SHP77 (cell line): ENCODE measurements around the gene COPS7B.
"Not testable (repeated sequence)": the region's sequence is repeated elsewhere in the genome, so short reads cannot be mapped to it uniquely, and the experiment has no call there.

ENCODE experiments used
- DNase-seq, 2 experiments: peaks; one replicate each; lab custom pipeline; 2025; lab: John Stamatoyannopoulos, UW

COPS7B gene

GRCh38 chr2:231786177-231786916, at the start of gene COPS7B:
COPS7B (plus strand) TSS chr2:231786445; CDS start chr2:231788571, 2,126 bp downstream.
- peak; percentile 82 to 84 for DNase-seq

DNA sequence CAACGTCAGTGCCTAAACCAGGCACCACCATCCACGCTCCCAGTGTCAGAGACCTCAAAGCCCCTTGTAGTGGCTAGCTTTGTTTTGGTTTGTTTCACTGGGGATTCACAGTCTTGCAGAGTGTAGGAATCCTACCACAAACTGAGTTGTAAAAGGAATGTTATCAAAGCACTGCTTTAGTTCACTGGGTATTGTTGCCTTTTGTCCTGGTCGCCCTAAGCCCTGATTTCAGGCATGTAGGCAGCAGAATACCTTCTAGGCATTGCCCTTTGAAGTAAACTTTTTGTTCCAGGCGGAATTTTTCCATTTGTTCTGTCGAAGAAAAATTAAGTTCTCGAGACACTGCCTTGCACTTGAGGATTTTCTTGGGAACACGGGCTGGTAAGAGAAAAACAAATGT, 48.5 kb upstream of the COPS7B start:
- no peak for DNase-seq

DNA sequence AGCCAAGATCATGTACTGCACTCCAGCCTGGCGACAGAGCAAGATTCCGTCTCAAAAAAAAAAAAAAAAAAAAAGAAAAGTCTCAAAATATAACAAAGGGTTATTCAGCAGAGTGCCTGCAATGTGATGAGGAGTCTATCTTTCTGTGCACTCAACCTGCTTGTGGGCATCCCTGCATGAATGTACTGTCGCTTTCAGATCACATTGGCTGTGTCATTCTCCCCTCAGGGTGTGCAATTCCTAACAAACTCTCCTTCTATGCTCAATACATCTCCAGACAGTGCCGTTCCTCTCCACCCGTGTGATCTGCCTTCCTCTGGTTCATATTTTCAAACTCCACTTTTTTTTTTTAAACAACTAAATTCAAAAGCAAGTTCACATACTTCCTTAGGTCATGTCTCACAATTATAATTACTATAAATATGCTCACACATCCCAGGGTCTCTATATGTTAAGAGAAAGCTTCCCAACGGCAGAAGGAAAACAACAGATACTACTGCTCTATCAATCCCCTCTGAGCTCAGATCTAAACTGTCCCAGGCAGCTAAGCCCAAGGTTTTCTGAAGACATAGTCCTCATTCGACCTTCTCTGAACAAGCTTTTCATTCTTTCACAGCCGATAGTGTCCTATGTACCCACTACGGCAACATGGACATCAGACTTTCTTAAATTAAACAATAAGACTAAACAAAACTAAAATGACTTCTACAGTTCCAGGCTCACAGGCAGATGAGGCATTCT, 42.7 kb upstream of the COPS7B start:
- DNase-seq, result no peak

- no peak for DNase-seq
Measured at GRCh38 chr2:231745303-231746038, 40.8 kb upstream of the COPS7B start.

- not testable (repeated sequence) for DNase-seq
Measured at GRCh38 chr2:231748153-231748896, 37.9 kb upstream of the COPS7B start.

DNA sequence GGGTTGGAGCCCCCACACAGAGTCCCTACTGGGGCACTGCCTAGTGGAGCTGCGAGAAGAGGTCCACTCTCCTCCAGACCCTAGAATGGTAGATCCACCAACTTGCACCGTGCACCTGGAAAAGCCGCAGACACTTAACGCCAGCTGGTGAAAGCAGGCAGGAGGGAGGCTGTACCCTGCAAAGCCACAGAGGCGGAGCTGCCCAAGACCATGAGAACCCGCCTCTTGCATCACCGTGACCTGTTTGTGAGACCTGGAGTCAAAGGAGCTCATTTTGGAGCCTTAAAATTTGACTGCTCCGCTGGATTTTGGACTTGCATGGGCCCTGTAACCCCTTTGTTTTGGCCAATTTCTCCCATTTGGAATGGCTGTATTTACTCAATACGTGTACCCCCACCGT, 37.2 kb upstream of the COPS7B start:
- DNase-seq, result not testable (repeated sequence)

DNA sequence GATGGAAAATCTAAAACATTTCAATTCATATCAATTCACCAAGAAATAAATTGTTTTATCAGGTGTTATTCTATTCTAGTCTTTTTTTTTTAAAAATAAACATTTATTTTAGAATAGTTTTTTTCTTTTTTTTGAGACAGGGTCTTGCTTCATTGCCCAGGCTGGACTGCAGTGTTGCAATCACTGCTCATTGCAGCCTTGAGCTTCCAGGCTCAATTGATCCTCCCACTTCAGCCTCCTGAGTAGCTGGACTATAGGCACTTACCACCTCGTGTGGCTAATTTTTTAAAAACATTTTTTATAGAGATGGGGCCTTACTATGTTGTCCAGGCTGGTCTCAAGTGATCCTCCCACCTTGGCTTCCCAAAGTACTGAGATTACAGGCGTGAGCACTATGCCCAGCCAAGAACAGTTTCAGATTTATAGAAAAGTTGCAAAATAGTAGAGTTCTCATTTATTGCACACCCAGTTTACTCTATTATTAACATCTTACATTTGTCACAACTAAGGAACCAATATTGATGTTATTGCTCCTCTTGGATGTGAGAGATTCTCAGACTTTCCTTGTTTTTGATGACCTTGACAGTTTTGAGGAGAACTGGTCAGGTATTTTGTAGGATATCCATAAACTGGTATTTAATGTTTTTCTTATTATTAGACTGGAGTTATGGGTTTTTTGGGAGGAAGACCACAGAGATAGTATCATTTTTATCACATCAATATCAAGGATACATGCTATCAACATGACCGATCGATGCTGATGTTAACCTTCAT, 35.0 kb upstream of the COPS7B start:
- no peak for DNase-seq

- DNase-seq, result no peak
Measured at GRCh38 chr2:231752061-231752460, 34.2 kb upstream of the COPS7B start.

DNA sequence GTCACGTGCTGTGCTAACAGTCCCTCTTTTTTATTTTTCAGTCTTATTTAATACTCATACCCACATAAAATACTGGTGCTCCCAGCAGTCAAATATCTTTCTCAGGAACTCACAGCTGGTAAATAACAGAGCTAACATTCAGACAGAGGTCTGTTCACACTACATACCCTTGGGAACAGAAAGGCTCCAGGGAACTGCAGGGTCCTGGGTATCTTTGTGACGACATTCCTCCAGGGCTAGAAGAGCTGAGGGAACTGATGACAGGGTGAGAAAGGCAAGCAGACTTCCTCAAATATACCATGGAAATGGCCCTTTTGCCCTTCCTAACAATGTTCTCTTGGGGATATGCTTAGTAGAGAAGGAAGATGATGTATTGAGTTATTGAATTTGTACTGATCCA, 24.5 kb upstream of the COPS7B start:
- no peak for DNase-seq

- DNase-seq, result no peak
Measured at GRCh38 chr2:231764124-231764523, 22.1 kb upstream of the COPS7B start.

GRCh38 chr2:231764760-231765159, 21.5 kb upstream of the COPS7B start:
- DNase-seq, result no peak

GRCh38 chr2:231765496-231765929, 20.7 kb upstream of the COPS7B start:
- no peak for DNase-seq

DNA sequence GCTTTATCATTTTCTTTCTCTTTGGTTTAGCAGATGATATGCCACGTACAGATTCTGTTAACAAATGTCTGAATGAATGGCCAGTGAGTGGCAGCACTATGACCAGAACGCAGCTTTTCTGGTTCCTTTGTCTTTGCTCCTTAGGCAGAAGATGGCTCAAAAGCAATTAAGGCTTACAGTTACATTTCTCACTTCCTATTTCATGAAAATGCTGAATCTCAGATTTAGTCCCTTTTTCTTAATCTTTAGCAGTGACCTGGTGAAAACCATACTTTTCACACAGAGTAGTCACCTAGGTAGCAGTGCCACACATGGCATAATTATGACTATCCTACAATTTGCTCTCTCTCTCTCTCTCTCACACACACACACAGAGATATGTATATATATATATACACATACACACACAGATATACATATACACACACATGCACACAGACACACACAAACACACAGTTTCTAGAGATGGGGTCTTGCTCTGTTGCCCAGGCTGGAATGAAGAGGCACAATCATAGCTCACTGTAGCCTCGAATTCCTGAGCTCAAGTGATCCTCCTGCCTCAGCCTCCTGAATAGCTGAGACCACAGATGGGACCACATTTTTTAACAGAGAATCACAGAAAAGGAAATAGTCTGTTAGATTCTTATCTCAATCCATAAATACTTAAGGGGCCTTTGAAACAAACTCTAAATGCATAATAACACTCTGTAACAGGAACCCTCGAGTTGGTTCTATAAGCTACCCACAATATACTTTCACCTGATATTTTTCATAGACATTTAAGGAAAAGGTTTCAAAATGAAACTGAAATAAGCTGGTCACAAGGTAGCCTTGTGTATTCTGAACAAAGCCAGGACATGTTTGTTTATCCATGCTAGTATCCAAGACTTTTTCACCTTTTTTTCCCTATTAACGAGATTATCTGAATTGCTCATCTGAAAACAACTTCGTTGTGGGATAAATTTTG, 16.8 kb upstream of the COPS7B start:
- DNase-seq, result no peak

DNA sequence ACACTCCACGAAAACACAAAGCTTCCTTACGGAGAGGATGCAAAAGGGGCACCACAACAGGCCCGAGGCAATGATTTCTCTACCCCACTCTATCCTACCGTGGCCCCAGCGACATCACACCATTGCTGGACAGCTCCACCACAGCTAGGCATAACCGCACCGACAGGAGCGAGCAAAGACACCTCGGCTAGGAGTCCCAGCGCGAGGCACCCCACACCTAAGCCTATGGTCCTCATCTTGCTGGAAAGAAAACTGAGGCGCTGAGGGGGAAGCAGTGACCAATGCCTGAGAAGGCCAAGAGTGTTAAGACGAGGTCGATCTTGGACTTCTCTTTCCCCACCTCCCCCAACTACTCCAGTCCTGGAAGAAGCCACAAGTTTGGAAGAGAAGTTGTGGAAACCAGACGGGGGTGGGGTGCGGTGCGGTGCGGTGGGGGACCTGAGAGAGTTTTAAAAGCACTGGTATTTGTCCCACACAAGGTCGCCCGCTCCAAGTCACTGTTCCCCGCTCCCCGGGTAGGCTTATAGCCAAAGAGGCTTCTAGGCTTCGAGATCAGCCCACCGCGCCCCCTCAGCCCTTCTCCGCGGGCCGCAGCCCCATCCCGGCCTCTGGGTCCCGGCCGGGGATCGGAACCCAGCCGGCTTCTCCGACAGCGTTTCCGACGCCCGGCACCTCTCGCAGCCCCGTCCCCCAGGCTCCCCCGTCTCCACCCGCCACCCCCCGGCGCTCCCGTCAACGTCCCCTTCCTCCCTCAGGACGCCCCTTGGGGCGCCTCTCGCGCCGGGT, 5.9 kb upstream of the COPS7B start:
- no peak for DNase-seq

DNA sequence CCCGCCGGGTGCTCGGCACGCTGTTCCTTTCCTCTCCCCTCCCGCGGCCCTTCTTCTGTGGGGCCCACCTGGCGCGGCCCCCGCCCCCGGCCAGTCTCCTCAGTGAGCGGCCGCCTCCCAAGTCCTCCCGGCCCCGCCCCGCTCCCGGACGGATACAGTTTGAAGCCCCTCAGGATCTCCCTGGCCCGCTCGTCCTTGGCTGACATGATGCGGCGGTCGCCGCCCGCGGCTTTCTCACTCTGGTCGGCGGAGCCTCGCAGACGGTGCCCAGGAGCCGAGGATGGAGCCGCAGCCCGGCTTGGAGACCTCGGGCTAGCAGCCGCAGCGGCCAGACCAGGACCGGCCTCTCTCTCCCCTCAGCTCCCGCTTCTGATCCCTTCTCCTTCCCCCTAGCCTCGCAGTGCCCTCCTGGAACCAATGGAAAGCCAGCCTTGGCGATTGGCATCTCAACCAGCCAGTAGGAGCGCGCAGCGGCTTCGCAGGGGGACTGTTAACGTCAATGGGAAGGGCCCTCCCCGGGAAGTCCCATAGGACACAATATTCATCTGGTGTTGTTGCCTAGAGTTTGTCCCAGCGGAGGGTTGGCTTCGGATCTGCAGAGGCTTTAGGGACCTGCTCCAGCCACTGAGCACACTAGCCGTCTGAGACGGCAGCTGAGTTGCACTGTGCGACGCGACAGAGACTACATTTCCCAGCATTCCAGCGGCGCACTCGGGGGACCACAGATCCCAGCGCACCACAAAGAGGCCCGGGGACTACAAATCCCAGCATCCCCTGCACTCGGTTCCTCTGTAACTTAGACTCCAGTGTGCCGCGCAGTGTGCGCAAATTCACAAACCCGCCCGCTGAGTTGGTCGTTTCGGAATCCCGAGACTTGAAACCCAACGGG, 5.1 kb upstream of the COPS7B start, which contains the start of gene PDE6D:
Gene PDE6D, minus strand, starts transcription at position 374 of the 889 bp plus-strand sequence. Its CDS starts 168 bp downstream, at position 206.
- peak; percentile 94 to 95 for DNase-seq

DNA sequence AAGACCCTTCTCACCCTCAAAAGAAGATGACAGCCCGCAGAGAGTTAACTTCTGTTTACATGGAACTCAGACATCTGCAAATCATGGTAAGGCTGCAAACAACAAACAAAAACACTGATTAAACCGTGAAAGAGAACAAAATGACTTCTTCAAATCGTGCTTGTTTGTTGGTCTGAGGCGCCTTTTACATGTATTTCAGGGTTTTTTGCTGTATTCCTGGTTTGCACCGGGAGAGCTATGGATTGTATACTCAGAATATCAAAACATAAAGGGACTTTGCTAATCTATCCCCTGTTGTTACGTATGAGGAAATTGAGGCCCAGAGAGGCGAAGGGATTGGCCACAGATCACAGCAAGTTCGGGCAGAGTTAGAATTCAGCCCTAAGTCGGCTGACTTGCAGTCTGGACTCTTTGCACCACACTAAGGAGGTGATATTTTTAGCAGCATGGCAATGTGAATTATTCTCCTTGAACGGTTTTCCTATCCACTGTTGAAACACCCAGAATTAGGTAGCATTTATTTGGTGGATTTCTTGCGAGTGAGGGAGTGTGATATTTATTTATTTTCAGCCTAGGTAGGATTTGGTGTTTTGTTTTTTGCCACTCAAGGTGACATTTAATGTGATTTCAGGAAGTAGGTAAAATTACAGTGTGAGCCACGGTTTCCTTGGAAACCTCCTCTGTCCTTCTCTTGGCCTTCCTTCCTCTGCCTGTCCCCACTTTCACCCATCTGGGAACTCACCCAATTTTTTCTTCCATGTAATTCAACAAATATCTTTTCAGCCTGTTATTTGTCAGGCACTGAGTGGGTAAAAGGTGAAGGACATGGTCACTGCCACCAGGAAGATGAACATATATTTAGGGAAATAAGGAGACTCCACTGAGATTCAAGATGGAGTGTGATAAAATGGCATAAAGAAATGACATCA, 4.2 kb upstream of the COPS7B start:
- DNase-seq, result no peak

- no peak for DNase-seq
Measured at GRCh38 chr2:231785413-231785812, 832 bp upstream of the COPS7B start.
